Measurements from ENCODE around the gene SRGAP3.
A peak's percentile ranks its signal among the peaks of the same experiment; 100 is the strongest.

SRGAP3 gene

GRCh38 chr3:9251055-9251786 is 1.8 kb upstream of the SRGAP3 start:
- DNase-seq, result no peak

- DNase-seq, result no peak
Measured at GRCh38 chr3:9250236-9250635, 790 bp upstream of the SRGAP3 start.

GRCh38 chr3:9248522-9249271 is 749 bp downstream of the SRGAP3 start:
- DNase-seq, result peak; percentile 74

- DNase-seq, result peak; percentile 66
Measured at GRCh38 chr3:9247941-9248521, 1.4 kb downstream of the SRGAP3 start.

GRCh38 chr3:9247361-9247940 is 2.0 kb downstream of the SRGAP3 start:
- DNase-seq, result peak; percentile 33

GRCh38 chr3:9246189-9246588 is 3.3 kb downstream of the SRGAP3 start:
- DNase-seq, result no peak

- DNase-seq, result no peak
Measured at GRCh38 chr3:9244495-9245183, 4.8 kb downstream of the SRGAP3 start.

GRCh38 chr3:9241956-9242355 is 7.5 kb downstream of the SRGAP3 start:
- DNase-seq, result no peak

GRCh38 chr3:9239680-9240079 is 9.8 kb downstream of the SRGAP3 start:
- no peak for DNase-seq

- no peak for DNase-seq
Measured at GRCh38 chr3:9238721-9239295, 10.6 kb downstream of the SRGAP3 start.

GRCh38 chr3:9238276-9238675 is 11.2 kb downstream of the SRGAP3 start:
- no peak for DNase-seq

GRCh38 chr3:9233814-9234600 is 15.4 kb downstream of the SRGAP3 start:
- no peak for DNase-seq

- DNase-seq, result no peak
Measured at GRCh38 chr3:9233101-9233500, 16.3 kb downstream of the SRGAP3 start.

GRCh38 chr3:9231937-9232336 is 17.5 kb downstream of the SRGAP3 start:
- DNase-seq, result no peak

GRCh38 chr3:9231471-9231870 is 18.0 kb downstream of the SRGAP3 start:
- no peak for DNase-seq

- DNase-seq, result no peak
Measured at GRCh38 chr3:9231006-9231405, 18.4 kb downstream of the SRGAP3 start.

GRCh38 chr3:9230596-9230995 is 18.9 kb downstream of the SRGAP3 start:
- DNase-seq, result no peak

- DNase-seq, result no peak
Measured at GRCh38 chr3:9229879-9230278, 19.6 kb downstream of the SRGAP3 start.

- no peak for DNase-seq
Measured at GRCh38 chr3:9229325-9229724, 20.1 kb downstream of the SRGAP3 start.

- DNase-seq, result no peak
Measured at GRCh38 chr3:9226326-9226725, 23.1 kb downstream of the SRGAP3 start.

GRCh38 chr3:9225268-9225667 is 24.2 kb downstream of the SRGAP3 start:
- DNase-seq, result no peak

GRCh38 chr3:9224490-9224889 is 25.0 kb downstream of the SRGAP3 start:
- DNase-seq, result no peak
